GM19025 (cell line): ENCODE data around the gene GRK5.
"Not testable (repeated sequence)": the region's sequence is repeated elsewhere in the genome, so short reads cannot be mapped to it uniquely, and the experiment has no call there.

ENCODE experiments used
- ATAC-seq: cut with Tn5 transposase; IDR thresholded peaks from one replicate; pipeline ENCODE4 v1.9.1; 2021; ENCODE audit warnings: mild to moderate bottlenecking, low read depth, moderate library complexity; ENCODE audit not compliant: unreplicated experiment

GRK5 gene

DNA sequence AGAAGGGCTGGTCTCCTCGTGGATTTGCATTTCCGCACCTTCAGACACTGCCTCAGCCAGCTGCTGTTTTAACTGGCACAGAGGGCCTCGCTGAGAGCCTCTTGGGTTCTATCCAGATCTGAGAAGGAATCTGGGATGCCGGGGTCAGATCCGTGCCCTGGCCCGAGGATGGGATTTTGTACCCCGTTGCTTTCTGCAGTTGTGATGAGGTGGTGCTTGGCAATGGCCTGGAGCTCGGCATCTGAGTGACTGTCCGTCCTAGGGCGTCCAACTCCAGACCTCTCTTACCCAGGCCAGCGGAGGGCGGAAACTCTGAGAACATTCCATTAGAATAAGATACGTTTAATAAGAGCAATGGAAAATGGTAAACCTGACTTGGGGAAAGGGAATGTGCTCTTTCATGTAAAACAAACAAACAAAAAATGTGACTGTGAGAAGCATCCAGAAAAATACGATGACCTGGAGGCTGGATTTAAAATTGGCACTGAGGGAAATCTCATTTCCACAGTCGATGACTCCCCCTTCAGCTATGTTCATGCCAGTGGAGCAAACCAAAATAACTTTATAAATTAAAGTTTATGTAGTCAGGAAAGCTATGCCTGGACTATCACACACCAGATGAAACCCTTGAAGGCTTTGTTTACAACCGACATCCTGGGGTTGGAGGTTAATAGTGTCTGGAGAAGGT lies 39.6 kb downstream of the GRK5 start:
- no peak for ATAC-seq

DNA sequence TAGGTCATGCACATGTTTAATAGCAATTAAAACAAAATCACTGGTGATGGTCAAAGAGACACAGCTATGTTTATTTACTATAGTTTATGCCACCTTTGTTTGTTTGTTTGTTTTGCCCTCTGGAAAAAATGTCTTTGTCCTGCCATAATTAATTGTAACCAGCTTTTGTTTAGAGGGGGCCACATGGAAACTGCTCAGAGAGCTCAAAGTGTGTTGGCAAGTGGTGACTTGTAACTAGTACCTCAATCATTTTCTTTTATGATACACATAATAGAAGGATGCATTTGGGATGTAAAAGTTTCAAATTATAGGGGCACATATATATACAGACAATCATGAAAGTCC lies 40.2 kb downstream of the GRK5 start:
- no peak for ATAC-seq

GRCh38 chr10:119248184-119248583 lies 40.8 kb downstream of the GRK5 start:
- no peak for ATAC-seq

DNA sequence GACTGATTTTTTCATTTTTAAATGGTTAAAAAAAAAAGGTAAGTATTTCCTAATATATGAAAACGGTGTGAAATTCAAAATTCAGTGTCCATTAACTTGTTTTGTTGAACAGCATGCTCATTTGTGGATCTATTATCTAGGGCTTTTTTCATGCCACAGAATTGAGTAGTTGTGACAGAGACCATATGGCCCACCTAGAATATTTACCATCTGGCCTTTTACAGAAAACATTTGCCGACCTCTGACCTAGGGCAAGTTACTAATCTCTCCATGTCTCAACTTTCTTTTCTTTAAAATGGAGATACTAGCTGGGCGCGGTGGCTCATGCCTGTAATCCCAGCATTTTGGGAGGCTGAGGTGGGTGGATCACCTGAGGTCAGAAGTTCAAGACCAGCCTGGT lies 41.3 kb downstream of the GRK5 start:
- no peak for ATAC-seq

GRCh38 chr10:119250641-119251314 lies 43.4 kb downstream of the GRK5 start:
- ATAC-seq, result no peak

DNA sequence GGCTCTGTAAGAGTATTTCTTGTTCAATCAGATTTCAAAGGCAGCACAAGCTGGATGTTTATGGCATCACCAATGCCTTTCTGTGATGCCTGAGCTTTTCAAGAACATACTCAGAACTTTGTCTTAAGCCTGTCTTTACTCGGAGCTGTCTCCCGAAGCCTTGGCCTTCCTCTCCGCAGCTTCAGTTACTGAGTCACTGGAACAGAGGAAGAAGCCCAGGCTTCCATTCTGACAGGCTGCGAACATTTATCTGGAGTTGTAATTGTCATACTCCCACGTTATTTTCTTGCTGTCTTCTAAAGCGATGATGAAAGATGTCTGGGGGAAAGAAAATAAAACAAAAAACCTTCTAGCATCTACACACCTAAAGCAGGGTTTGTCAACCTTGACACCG lies 43.9 kb downstream of the GRK5 start:
- no peak for ATAC-seq

GRCh38 chr10:119252051-119252465 lies 44.7 kb downstream of the GRK5 start:
- no peak for ATAC-seq

- no peak for ATAC-seq
Observed at GRCh38 chr10:119252470-119253151, 45.2 kb downstream of the GRK5 start.

- ATAC-seq, result no peak
Observed at GRCh38 chr10:119253433-119254174, 46.2 kb downstream of the GRK5 start.

- ATAC-seq, result no peak
Observed at GRCh38 chr10:119254335-119254734, 47.0 kb downstream of the GRK5 start.

GRCh38 chr10:119256030-119256429 lies 48.7 kb downstream of the GRK5 start:
- ATAC-seq, result no peak

DNA sequence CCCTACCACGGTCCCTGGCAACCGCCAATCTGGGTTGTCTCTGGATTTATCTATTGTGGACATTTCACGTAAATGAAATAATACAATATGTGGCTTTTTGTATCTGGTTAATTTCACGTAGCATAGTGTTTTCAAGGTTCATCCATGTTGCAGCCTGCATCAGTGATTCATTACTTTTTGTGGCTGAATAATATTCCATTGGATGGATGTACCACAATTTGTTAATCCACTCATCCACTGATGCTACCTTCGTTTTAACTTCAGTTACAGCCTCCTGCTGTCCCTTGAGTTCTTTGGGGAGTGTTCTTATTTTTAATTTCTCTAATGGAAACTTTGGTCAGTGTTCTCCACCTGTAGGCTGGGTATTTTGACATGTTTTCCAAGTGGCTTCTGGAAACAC lies 49.5 kb downstream of the GRK5 start:
- no peak for ATAC-seq

DNA sequence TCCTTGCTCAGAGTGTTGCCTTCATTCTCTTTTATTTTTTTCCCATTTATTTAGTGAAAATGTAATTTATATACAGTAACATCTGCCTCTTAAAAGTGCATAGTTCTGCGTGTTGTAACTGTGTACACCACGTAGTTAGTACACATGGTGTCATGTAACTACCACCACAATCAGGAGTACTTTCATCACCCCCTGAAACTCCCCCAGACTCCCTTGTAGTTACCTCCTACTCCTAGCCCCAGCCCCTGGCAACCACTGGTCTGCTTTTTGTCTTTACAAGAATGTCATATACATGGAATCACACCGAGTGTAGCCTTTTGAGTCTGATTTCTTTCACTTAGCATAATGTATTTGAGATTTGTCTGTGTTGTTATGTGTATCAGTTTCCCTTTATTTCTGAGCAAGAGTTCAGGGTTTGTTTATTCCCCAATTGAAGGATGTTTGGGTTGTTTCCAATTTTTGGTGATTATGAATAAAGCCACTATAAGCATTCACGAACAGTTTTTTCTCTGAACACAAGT lies 50.6 kb downstream of the GRK5 start:
- no peak for ATAC-seq

DNA sequence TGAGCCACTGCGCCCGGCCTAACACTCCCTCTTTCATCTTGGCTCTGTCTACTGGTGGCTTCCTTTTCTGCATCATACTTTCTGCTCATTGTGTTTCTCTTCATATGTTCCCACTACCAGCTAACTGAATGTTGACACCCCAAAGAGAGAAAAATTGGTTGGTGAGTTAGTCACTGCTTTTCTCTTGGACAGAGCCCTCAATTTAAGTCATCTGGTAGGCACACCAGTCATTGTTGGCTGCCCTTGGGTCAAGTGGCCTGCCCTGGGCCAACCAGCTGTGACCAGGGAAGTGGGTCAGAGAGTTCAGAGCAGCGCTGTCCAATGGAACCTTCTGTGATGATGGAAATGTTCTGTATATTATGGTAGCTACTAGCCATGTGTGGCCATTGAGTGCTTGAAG lies 52.0 kb downstream of the GRK5 start:
- ATAC-seq, result no peak

GRCh38 chr10:119261016-119261415 lies 53.6 kb downstream of the GRK5 start:
- ATAC-seq, result not testable (repeated sequence)

- ATAC-seq, result no peak
Observed at GRCh38 chr10:119263951-119264617, 56.7 kb downstream of the GRK5 start.

DNA sequence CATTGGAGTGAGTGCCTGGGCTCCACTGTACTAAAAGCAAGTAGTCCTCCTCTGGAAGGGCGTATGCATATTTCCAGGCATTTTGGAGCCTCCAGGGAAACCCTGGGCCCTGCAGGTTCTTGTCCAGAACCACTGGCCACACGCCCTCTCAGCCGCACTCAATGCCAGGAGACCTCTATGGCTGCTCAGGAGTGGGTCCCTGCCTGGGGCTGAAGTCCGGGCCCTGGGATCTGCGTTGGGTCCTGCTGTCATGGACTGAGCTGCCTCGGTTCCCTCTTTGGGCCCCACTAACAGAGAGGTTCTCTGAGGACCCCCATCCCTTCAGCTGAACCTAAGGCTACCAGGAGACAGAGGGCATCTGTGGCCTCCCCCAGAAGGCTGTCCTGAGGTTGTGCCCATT lies 58.3 kb downstream of the GRK5 start:
- ATAC-seq, result no peak

DNA sequence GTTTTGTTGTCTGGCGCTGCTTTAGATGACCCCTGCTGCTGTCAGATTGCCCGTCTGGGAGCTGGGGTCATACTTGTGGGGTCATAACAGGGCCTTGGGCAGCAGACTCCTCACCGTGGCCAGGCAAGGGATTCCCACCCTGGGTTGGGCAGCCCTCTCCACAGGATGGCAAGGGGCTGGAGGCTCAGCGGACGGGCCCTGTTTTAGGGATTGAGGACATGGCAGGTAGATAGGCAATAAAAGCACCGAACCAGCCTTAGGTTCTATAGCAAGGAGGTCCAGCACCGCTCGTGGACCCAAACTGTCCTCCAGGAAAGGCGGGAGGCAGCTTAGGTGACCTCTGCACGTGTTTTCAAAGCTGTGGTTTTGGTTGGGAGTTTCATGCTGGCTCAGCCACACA lies 60.0 kb downstream of the GRK5 start:
- no peak for ATAC-seq

GRCh38 chr10:119268428-119268827 lies 61.1 kb downstream of the GRK5 start:
- ATAC-seq, result no peak

DNA sequence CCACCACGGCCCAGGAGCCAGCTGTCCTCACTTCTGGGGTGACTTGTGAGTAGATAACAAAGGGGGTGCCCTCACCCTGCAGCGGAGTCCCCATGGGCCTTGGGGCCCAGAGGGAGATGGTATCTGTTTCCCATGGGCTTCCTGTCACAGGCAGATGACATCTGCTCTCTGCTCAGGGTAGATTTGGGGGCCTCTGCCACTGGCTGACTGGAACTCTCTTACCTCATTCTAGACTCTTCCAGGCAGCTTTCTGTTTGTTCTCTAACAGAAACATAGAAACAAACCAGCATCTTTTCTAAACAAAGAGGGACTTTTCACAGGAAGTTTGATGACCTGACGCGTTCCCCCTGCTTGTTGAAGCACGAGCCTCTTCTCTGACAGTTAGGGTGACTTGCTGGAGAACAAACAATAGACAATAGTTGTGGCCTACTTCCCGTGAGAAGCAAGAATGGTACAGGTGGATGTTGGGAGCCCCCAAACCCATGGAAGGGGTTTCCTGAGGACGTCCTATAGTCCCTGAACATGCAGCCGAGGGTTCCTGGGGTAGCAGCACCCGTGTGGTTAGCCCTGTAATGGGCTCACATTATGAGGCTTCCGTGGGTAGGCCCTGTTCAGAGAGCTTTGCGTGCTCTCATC lies 61.6 kb downstream of the GRK5 start:
- ATAC-seq, result peak; percentile 87
